Endothelial cell of umbilical vein (primary cell): Measurements from ENCODE around the gene LBX2. TPM values are rescaled to one million over a fixed set of nuclear protein-coding genes. Genes with fewer than 3 reads are reported as not detected.

Experiments used
- BruUV-seq: library from RNA; stranded (reverse); fragments of 400-500 nt; replicated peaks from 2 replicates; lab custom pipeline; 2021; lab: Mats Ljungman, UMichigan
- CTCF ChIA-PET: fragments of 300-600, 350-600 bp; sonication (Branson Sonifier 250); formaldehyde crosslinking; loops from one replicate; lab custom pipeline; 2021; ENCODE audit warnings: antibody characterized with exemption, inconsistent platforms; lab: Charles Lee
- POLR2A ChIA-PET: fragments of 300-600, 350-600 bp; sonication (Branson Sonifier 250); formaldehyde crosslinking; loops from one replicate; lab custom pipeline; 2021; ENCODE audit warnings: antibody characterized with exemption, inconsistent platforms; lab: Charles Lee
- DNase-seq: peaks from one replicate; pipeline ENCODE4 v3.0.0-alpha.2; 2011; ENCODE audit warnings: low read depth, low spot score
- FAIRE-seq: peaks from 2 replicates; lab custom pipeline; 2011; peaks lifted over from hg19 to GRCh38; lab: Jason Lieb, UNC
- H2AFZ ChIP-seq: 2 replicates; pipeline ENCODE4 v1.6.0; 2012; ENCODE audit warnings: low read depth, low read length, control low read depth, inconsistent platforms
- H3K27ac ChIP-seq: 2 replicates; pipeline ENCODE4 v1.5.1; 2011; ENCODE audit warnings: low read depth, mild to moderate bottlenecking, control low read depth, low read length, moderate library complexity; ENCODE audit not compliant: insufficient read depth
- H3K27me3 ChIP-seq, 2 experiments: 2 replicates each; pipeline versions ENCODE4 v1.6.0 to v1.6.1; 2011; ENCODE audit warnings: low read length in 2 of 2, mixed read lengths in 1 of 2; ENCODE audit not compliant: control insufficient read depth in 2 of 2, insufficient read depth in 2 of 2
- H3K36me3 ChIP-seq, 2 experiments: 2 replicates in 1 of 2; 3 replicates in 1 of 2; pipeline ENCODE4 v1.5.1; 2011; ENCODE audit warnings: low read length in 2 of 2, mild to moderate bottlenecking in 1 of 2, moderate library complexity in 1 of 2; ENCODE audit not compliant: control insufficient read depth in 2 of 2, insufficient read depth in 2 of 2; ENCODE audit errors: extremely low read depth in 1 of 2
- H3K4me1 ChIP-seq: 3 replicates; pipeline ENCODE4 v1.5.1; 2011; ENCODE audit warnings: mild to moderate bottlenecking, low read length; ENCODE audit not compliant: control insufficient read depth, insufficient read depth; ENCODE audit errors: extremely low read depth
- H3K4me2 ChIP-seq: 2 replicates; pipeline ENCODE4 v1.6.1; 2011; ENCODE audit warnings: low read length, control low read depth, mixed read lengths; ENCODE audit not compliant: insufficient read depth
- H3K4me3 ChIP-seq, 3 experiments: fragments of 200-600 bp in 1 of 3; sonication (generic), shearing (Covaris generic) in 1 of 3; replicated peaks in 1 of 3; 2 replicates each; pipeline ENCODE4 v1.5.1; 2011 to 2016; ENCODE audit warnings: control low read depth in 3 of 3, low read length in 3 of 3, mild to moderate bottlenecking in 2 of 3, inconsistent platforms in 1 of 3, low read depth in 1 of 3, moderate library complexity in 1 of 3; ENCODE audit not compliant: insufficient read depth in 1 of 3
- H3K79me2 ChIP-seq: 2 replicates; pipeline ENCODE4 v1.6.0; 2012; ENCODE audit warnings: low read length, inconsistent platforms; ENCODE audit not compliant: control insufficient read depth, insufficient read depth
- H3K9ac ChIP-seq: replicated peaks from 2 replicates; pipeline ENCODE3; 2011; ENCODE audit warnings: low read length, control low read depth; ENCODE audit not compliant: insufficient read depth; ENCODE audit errors: extremely low read depth
- H3K9me1 ChIP-seq: replicated peaks from 3 replicates; pipeline ENCODE4 v1.6.0; 2011; ENCODE audit warnings: mild to moderate bottlenecking, low read length; ENCODE audit not compliant: control insufficient read depth, insufficient read depth; ENCODE audit errors: extremely low read depth
- H3K9me3 ChIP-seq: replicated peaks from 2 replicates; pipeline ENCODE4 v1.5.1; 2012; ENCODE audit warnings: low read length, inconsistent platforms; ENCODE audit not compliant: control insufficient read depth, insufficient read depth
- H4K20me1 ChIP-seq: replicated peaks from 2 replicates; pipeline ENCODE3; 2011; ENCODE audit warnings: mild to moderate bottlenecking, low read length; ENCODE audit not compliant: control insufficient read depth, insufficient read depth; ENCODE audit errors: extremely low read depth
- CTCF ChIP-seq, 2 donors: IDR thresholded peaks; 1 replicate in 1 of 2; 2 replicates in 1 of 2; pipeline ENCODE4 v1.5.1; 2011; ENCODE audit warnings: low read length in 2 of 2, mild to moderate bottlenecking in 2 of 2, moderate library complexity in 2 of 2, control low read depth in 1 of 2, inconsistent platforms in 1 of 2, low read depth in 1 of 2; ENCODE audit not compliant: insufficient read depth in 1 of 2; ENCODE audit errors: extremely low read depth in 1 of 2
- EZH2 ChIP-seq: IDR thresholded peaks from 2 replicates; pipeline ENCODE4 v1.6.1; 2012; ENCODE audit warnings: borderline replicate concordance, low read depth, mild to moderate bottlenecking, moderate library complexity, low read length, inconsistent platforms; ENCODE audit not compliant: severe bottlenecking
- FOS ChIP-seq: IDR thresholded peaks from 2 replicates; pipeline ENCODE4 v1.6.1; 2011; ENCODE audit warnings: mild to moderate bottlenecking, low read length, moderate library complexity, borderline replicate concordance; ENCODE audit not compliant: insufficient read depth
- GATA2 ChIP-seq: IDR thresholded peaks from 2 replicates; pipeline ENCODE4 v1.7.0; 2011; ENCODE audit warnings: low read depth, mild to moderate bottlenecking, moderate library complexity, mixed read lengths, low read length; ENCODE audit not compliant: insufficient read length, insufficient read depth
- JUN ChIP-seq: IDR thresholded peaks from 2 replicates; pipeline ENCODE4 v1.6.1; 2011; ENCODE audit warnings: borderline replicate concordance, low read depth; ENCODE audit not compliant: insufficient read length, insufficient read depth
- MAX ChIP-seq: IDR thresholded peaks from 2 replicates; pipeline ENCODE4 v1.6.1; 2011; ENCODE audit not compliant: insufficient read depth, insufficient read length
- MYC ChIP-seq: IDR thresholded peaks from one replicate; pipeline ENCODE4 v1.6.1; 2011; ENCODE audit warnings: mild to moderate bottlenecking, low read depth, low read length
- POLR2A ChIP-seq: IDR thresholded peaks from 2 replicates; pipeline ENCODE4 v1.6.1; 2012; ENCODE audit warnings: low read depth, mild to moderate bottlenecking, control low read depth, low read length
- POLR2AphosphoS5 ChIP-seq: IDR thresholded peaks from 2 replicates; pipeline ENCODE4 v1.6.1; 2012; ENCODE audit warnings: low read depth, mild to moderate bottlenecking, control low read depth, low read length, moderate library complexity; ENCODE audit not compliant: insufficient read depth
- dilution Hi-C: fragments of 300-500 bp; cut with MboI; formaldehyde crosslinking; loops from one replicate; pipeline ENCODE4 v1.15.0; 2019; ENCODE audit warnings: low sequenced_read_pairs; ENCODE audit not compliant: extremely low pct_ligation_motif_present
- intact Hi-C: fragments of 100-400 bp; cut with micrococcal nuclease; formaldehyde crosslinking; loops from one replicate; pipeline ENCODE4 v1.10.0; 2022
- polyA plus RNA-seq, 4 experiments: library from polyadenylated mRNA; depleted of rRNA in 3 of 4; stranded (reverse) in 3 of 4; unstranded in 1 of 4; fragments of >200 nt; gene quantifications; 2 replicates each; pipeline versions ENCODE4 v1.2.1 to v1.2.3, GENCODE V29; 2011 to 2012; ENCODE audit warnings: missing spikeins in 1 of 4
- total RNA-seq: library from RNA; stranded (reverse); gene quantifications from 2 replicates; pipeline ENCODE4 v1.2.3, GENCODE V29; 2021

Gene LBX2
- total and polyA plus RNA-seq, 2 donors (not counting 3 experiments of a cell fraction or from before 2014, with no cell fraction given), result 2.8 to 3.8 TPM

GRCh38 chr2:74511104-74511989 is 11.9 kb upstream of the LBX2 start:
- FAIRE-seq (no peak), DNase-seq (no peak)
- ChIA-PET POLR2A (interaction anchor here (0.7 kb wide), 1 partner anchor 74 kb away, joined by 3 read pairs; no protein-coding TSS in a partner anchor), CTCF (interaction anchor here (1.5 kb wide), 1 partner anchor 75 kb away, joined by 4 read pairs; no protein-coding TSS in a partner anchor)
- Histone ChIP-seq H3K9ac (no peak overlapping the region), H3K4me1 (peaks cover 16% of the 10 kb centered on the region), H3K4me2 (no peak overlapping the region), H3K9me3 (no peaks in the 10 kb centered on the region), H3K27ac (no peak overlapping the region), H2AFZ (no peak overlapping the region), H3K9me1 (no peaks in the 10 kb centered on the region), H4K20me1 (no peaks in the 10 kb centered on the region), H3K79me2 (peaks cover 2% of the 10 kb centered on the region), H3K36me3 (no peaks in the 10 kb centered on the region), H3K4me3 (no peak overlapping the region), H3K27me3 (peaks cover 62 to 79% of the 10 kb centered on the region in 2 experiments)
- dilution Hi-C loops, result no loop called here
- no peak for TF ChIP-seq FOS
- peak; percentile 61 for TF ChIP-seq EZH2
- intact Hi-C loops, result no loop called here
- no TSS peak for BruUV-seq

- Histone ChIP-seq H3K79me2 (peaks cover 4% of the 10 kb centered on the region), H3K36me3 (peaks cover 0 to 3% of the 10 kb centered on the region in 2 experiments), H2AFZ (no peak overlapping the region), H3K9ac (no peak overlapping the region), H3K27me3 (peaks cover 55 to 68% of the 10 kb centered on the region in 2 experiments), H3K9me3 (no peaks in the 10 kb centered on the region), H4K20me1 (no peaks in the 10 kb centered on the region), H3K4me3 (no peak overlapping the region), H3K27ac (no peak overlapping the region), H3K4me2 (no peak overlapping the region), H3K9me1 (no peaks in the 10 kb centered on the region), H3K4me1 (peaks cover 15% of the 10 kb centered on the region)
- CTCF ChIA-PET, result interaction anchor here (0.8 to 1.5 kb wide), 3 partner anchors 10 to 79 kb away, joined by 3 to 4 read pairs (median 3); no protein-coding TSS in a partner anchor
- TF ChIP-seq MYC (no peak), EZH2 (no peak), MAX (no peak), POLR2A (no peak), JUN (no peak), POLR2AphosphoS5 (no peak), CTCF (IDR thresholded peaks at IDR 0.05; ENCODE audit: extremely low read depth in 1 of 2, insufficient read depth in 1 of 2, low read depth in 1 of 2, low read length in 2 of 2) (no peak), GATA2 (no peak), FOS (no peak)
- dilution Hi-C loops, result no loop called here
- intact Hi-C loops, result no loop called here
- BruUV-seq, result no TSS peak
- FAIRE-seq (no peak), DNase-seq (no peak)
- POLR2A ChIA-PET, result interaction anchor here (0.6 kb wide), 1 partner anchor 39 kb away, joined by 3 read pairs; no protein-coding TSS in a partner anchor
Measured at GRCh38 chr2:74510272-74510671, 10.9 kb upstream of the LBX2 start.
